ENCODE measurements around the gene CCNJ. TPM values are rescaled to one million over a fixed set of nuclear protein-coding genes. Genes with fewer than 3 reads are reported as not detected.

CCNJ gene
- total and polyA plus RNA-seq, 9 of the 15 experiments (the other 6 are each of a cell fraction or from before 2014, with no cell fraction given) = 0.69 to 15.7 (median 9.2) TPM

DNA sequence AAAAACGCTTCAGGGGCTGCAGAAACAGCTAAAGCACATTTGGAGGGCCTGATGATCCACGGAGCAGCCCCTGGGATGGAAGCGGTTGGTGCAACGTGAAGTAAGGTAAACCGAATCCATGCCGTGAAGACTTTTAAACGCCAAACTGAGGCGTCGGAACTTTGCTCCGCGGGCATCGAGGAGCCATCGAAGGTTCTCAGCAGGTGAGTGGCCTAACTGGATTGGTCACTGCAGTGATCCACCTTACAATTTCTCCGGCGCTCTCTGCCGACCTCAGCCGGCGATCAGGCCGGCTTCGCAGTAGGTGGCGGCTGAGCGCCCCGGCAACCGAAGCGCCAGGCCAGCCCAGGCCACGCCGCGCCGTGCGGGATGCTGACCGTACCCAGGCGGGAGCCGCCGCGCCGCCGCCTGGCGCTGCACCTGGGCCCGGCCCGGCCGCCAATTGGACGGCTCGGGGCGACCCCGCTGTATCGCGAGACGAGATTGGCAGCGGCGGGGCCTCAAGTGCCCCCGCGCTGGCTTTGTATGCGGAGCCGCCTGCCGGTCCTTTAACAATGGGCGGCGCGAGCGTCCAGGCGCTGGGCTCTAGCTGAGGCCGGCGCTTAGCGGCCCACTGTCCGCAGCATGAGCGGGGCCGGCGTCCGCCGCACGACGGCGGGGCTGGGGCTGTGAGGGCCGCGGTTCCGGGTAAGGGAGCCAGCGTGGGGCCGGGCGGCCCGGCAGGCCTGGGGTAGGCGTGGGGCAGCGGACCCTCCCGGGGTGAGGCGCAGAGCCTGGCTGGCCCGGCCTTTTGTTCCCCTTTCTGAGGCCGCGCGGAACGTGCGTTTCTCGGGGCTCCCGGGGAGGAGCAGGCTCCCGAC, at the start of gene CCNJ (continued):
- TF ChIP-seq FOXM1 (IDR thresholded peaks at IDR 0.05; ENCODE audit: low read depth) = no peak
- TF ChIP-seq FOXM1 (CRISPR knock-in tag; IDR thresholded peaks at IDR 0.05; ENCODE audit: low read depth) = no peak
- no peak for TF ChIP-seq ZNF830 (CRISPR knock-in tag; IDR thresholded peaks at IDR 0.05)
- no peak for TF ChIP-seq KDM1A (IDR thresholded peaks at IDR 0.05)
- TF ChIP-seq NR1H2 (CRISPR knock-in tag; IDR thresholded peaks at IDR 0.05) = 0 out of 2 replicates have a peak, but pooled peaks have one; percentile 75
- TF ChIP-seq FOS (IDR thresholded peaks at IDR 0.05; ENCODE audit: extremely low read depth, insufficient read length) = peak; percentile 78
- no peak for TF ChIP-seq FOXK1 (CRISPR knock-in tag; IDR thresholded peaks at IDR 0.05; ENCODE audit: borderline replicate concordance)
- TF ChIP-seq KDM5B (IDR thresholded peaks at IDR 0.05; ENCODE audit: insufficient replicate concordance, low read depth, low read length) = no peak
- no peak for TF ChIP-seq SMAD2 (IDR thresholded peaks at IDR 0.05; ENCODE audit: low read depth, low read length)
- no peak for TF ChIP-seq ZNF146 (CRISPR knock-in tag; IDR thresholded peaks at IDR 0.05; ENCODE audit: unreplicated experiment)
- no peak; the same call in 1 of the 2 replicates for TF ChIP-seq ZBTB17 (CRISPR knock-in tag; IDR thresholded peaks at IDR 0.05)
- no peak for TF ChIP-seq NR2F6 (CRISPR knock-in tag; IDR thresholded peaks at IDR 0.05)
- TF ChIP-seq MNT (conservative IDR thresholded peaks at IDR 0.05) = peak in 1 of 2 experiments; percentile 34; a peak in 1 of 4 replicates
- no peak for TF ChIP-seq USF1 (CRISPR knock-in tag; IDR thresholded peaks at IDR 0.05)
- no peak for TF ChIP-seq NBN (IDR thresholded peaks at IDR 0.05; ENCODE audit: low read depth)
- no peak for TF ChIP-seq KHSRP (IDR thresholded peaks at IDR 0.05)
- no peak for TF ChIP-seq ZNF24 (IDR thresholded peaks at IDR 0.05)
- TF ChIP-seq SAFB2 (IDR thresholded peaks at IDR 0.05; ENCODE audit: borderline replicate concordance, low read depth, low read length, severe bottlenecking) = no peak
- no peak for TF ChIP-seq ZNF699 (CRISPR knock-in tag; IDR thresholded peaks at IDR 0.05; ENCODE audit: insufficient replicate concordance)
- no peak for TF ChIP-seq ELF2 (CRISPR knock-in tag; IDR thresholded peaks at IDR 0.05)
- no peak for TF ChIP-seq TFAM (CRISPR knock-in tag; conservative IDR thresholded peaks at IDR 0.05)
- no peak for TF ChIP-seq HLTF (IDR thresholded peaks at IDR 0.05)
- TF ChIP-seq MTF1 (CRISPR knock-in tag; IDR thresholded peaks at IDR 0.05; ENCODE audit: borderline replicate concordance) = no peak
- no peak for TF ChIP-seq XRCC5 (IDR thresholded peaks at IDR 0.05; ENCODE audit: low read depth, low read length)
- TF ChIP-seq, protein P1, sequence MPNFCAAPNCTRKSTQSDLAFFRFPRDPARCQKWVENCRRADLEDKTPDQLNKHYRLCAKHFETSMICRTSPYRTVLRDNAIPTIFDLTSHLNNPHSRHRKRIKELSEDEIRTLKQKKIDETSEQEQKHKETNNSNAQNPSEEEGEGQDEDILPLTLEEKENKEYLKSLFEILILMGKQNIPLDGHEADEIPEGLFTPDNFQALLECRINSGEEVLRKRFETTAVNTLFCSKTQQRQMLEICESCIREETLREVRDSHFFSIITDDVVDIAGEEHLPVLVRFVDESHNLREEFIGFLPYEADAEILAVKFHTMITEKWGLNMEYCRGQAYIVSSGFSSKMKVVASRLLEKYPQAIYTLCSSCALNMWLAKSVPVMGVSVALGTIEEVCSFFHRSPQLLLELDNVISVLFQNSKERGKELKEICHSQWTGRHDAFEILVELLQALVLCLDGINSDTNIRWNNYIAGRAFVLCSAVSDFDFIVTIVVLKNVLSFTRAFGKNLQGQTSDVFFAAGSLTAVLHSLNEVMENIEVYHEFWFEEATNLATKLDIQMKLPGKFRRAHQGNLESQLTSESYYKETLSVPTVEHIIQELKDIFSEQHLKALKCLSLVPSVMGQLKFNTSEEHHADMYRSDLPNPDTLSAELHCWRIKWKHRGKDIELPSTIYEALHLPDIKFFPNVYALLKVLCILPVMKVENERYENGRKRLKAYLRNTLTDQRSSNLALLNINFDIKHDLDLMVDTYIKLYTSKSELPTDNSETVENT (CRISPR knock-in tag; IDR thresholded peaks at IDR 0.05) = no peak
- no peak for TF ChIP-seq PHB2 (IDR thresholded peaks at IDR 0.05; ENCODE audit: low read depth)

All from K562 (cell line).